IMR-90 (cell line): ENCODE measurements around the gene VTCN1.

Experiments used
- BHLHE40 ChIP-seq: fragments of 150-350 bp; IDR thresholded peaks from 2 replicates; pipeline ENCODE4 v1.6.1; 2016; ENCODE audit warnings: mild to moderate bottlenecking, low read depth, low read length
- POLR2A ChIP-seq: IDR thresholded peaks from 2 replicates; pipeline ENCODE4 v1.6.1; 2012; ENCODE audit warnings: mild to moderate bottlenecking, low read depth, low read length

GRCh38 chr1:117150316-117150715 is 60.4 kb downstream of the VTCN1 start:
- TF ChIP-seq POLR2A (no peak), BHLHE40 (no peak)
